Neural cell (in vitro differentiated cells): ENCODE results near the gene TIMM44.

Experiments
- CTCF ChIP-seq: fragments of 450-650 bp; IDR thresholded peaks from 2 replicates; pipeline ENCODE4 v1.5.1; 2014; ENCODE audit warnings: antibody characterized with exemption, mild to moderate bottlenecking, moderate library complexity; ENCODE audit not compliant: poor library complexity, severe bottlenecking
- EP300 ChIP-seq: fragments of 450-650 bp; conservative IDR thresholded peaks from 2 replicates; pipeline ENCODE4 v1.6.1; 2014; ENCODE audit warnings: antibody characterized with exemption, mild to moderate bottlenecking, moderate library complexity; ENCODE audit not compliant: poor library complexity, severe bottlenecking
- EZH2 ChIP-seq: fragments of 200-600, 300-800 bp; shearing (Covaris generic), sonication (generic); IDR thresholded peaks from 2 replicates; pipeline ENCODE4 v1.6.1; 2014; ENCODE audit warnings: antibody characterized with exemption, low read length, borderline replicate concordance, mild to moderate bottlenecking; ENCODE audit not compliant: insufficient read depth, poor library complexity, severe bottlenecking
- MXI1 ChIP-seq: fragments of 450-650 bp; conservative IDR thresholded peaks from 2 replicates; pipeline ENCODE4 v1.6.1; 2014; ENCODE audit warnings: antibody characterized with exemption, mild to moderate bottlenecking; ENCODE audit not compliant: poor library complexity, severe bottlenecking
- POLR2AphosphoS5 ChIP-seq: IDR thresholded peaks from 2 replicates; pipeline ENCODE4 v1.6.1; 2012
- RAD21 ChIP-seq: fragments of 450-650 bp; conservative IDR thresholded peaks from 2 replicates; pipeline ENCODE4 v1.6.1; 2014; ENCODE audit warnings: antibody characterized with exemption, mild to moderate bottlenecking, moderate library complexity
- REST ChIP-seq: IDR thresholded peaks from 2 replicates; pipeline ENCODE4 v1.6.1; 2012; ENCODE audit warnings: borderline replicate concordance
- SMC3 ChIP-seq: fragments of 450-650 bp; conservative IDR thresholded peaks from 2 replicates; pipeline ENCODE4 v1.6.1; 2014; ENCODE audit warnings: antibody characterized with exemption, mild to moderate bottlenecking, moderate library complexity; ENCODE audit not compliant: poor library complexity
- TAF1 ChIP-seq: IDR thresholded peaks from 2 replicates; pipeline ENCODE4 v1.6.1; 2012; ENCODE audit warnings: low read depth

GRCh38 chr19:7965921-7966665, 22.6 kb upstream of the TIMM44 start:
- TF ChIP-seq EP300 (no peak), CTCF (no peak), REST (no peak), EZH2 (no peak), SMC3 (no peak), POLR2AphosphoS5 (no peak), TAF1 (no peak), MXI1 (no peak), RAD21 (no peak)
